ENCODE measurements around the gene ACAP2. TPM values are rescaled to one million over a fixed set of nuclear protein-coding genes. Genes with fewer than 3 reads are reported as not detected.

Gene ACAP2
- total RNA-seq, 1 donor from 2014 or later: 14.3 TPM

- H3K27me3 ChIP-seq (ENCODE audit: low read depth): no peaks in the 10 kb centered on the region
Observed at GRCh38 chr3:195260280-195260905, 182.4 kb downstream of the ACAP2 start.

GRCh38 chr3:195259475-195260279 lies 183.1 kb downstream of the ACAP2 start:
- peak; percentile 91 for DNase-seq

More at GRCh38 chr3:195260280-195260905, 182.4 kb downstream of the ACAP2 start:
- Histone ChIP-seq H3K9me3 (replicated peaks) (no peaks in the 10 kb centered on the region), H3K4me1 (peaks cover 32% of the 10 kb centered on the region), H3K36me3 (no peaks in the 10 kb centered on the region), H3K27ac (replicated peaks) (peak overlapping the region; percentile 94), H3K4me3 (peak overlapping the region; percentile 79)
- intact Hi-C loops (cut with micrococcal nuclease): no loop called here
- TF ChIP-seq CTCF (IDR thresholded peaks at IDR 0.05; ENCODE audit: borderline replicate concordance): peak; percentile 30
- DNase-seq: no peak

GRCh38 chr3:195259154-195259474 lies 183.7 kb downstream of the ACAP2 start:
- DNase-seq: no peak

More at GRCh38 chr3:195259475-195260279, 183.1 kb downstream of the ACAP2 start:
- TF ChIP-seq CTCF (IDR thresholded peaks at IDR 0.05; ENCODE audit: borderline replicate concordance): peak; percentile 88
- Histone ChIP-seq H3K27ac (replicated peaks) (peak overlapping the region; percentile 94), H3K36me3 (no peaks in the 10 kb centered on the region), H3K4me1 (peaks cover 32% of the 10 kb centered on the region), H3K9me3 (replicated peaks) (no peaks in the 10 kb centered on the region), H3K27me3 (ENCODE audit: low read depth) (no peaks in the 10 kb centered on the region), H3K4me3 (peak overlapping the region; percentile 79)
- intact Hi-C loops (cut with micrococcal nuclease): loop anchor here (5.0 to 10.0 kb wide), 2 partner anchors 145 to 577 kb away; no protein-coding TSS in a partner anchor

GRCh38 chr3:195258449-195259153 lies 184.2 kb downstream of the ACAP2 start:
- H3K9me3 ChIP-seq (replicated peaks): no peaks in the 10 kb centered on the region
- no peaks in the 10 kb centered on the region for H3K36me3 ChIP-seq
- H3K27ac ChIP-seq (replicated peaks): peak overlapping the region; percentile 94
- H3K4me1 ChIP-seq: peaks cover 40% of the 10 kb centered on the region
- intact Hi-C loops (cut with micrococcal nuclease): loop anchor here (5.0 to 10.0 kb wide), 2 partner anchors 144 to 576 kb away; no protein-coding TSS in a partner anchor
- no peak for DNase-seq
- no peak for TF ChIP-seq CTCF (IDR thresholded peaks at IDR 0.05; ENCODE audit: borderline replicate concordance)
- H3K27me3 ChIP-seq (ENCODE audit: low read depth): no peaks in the 10 kb centered on the region
- peak overlapping the region; percentile 79 for H3K4me3 ChIP-seq

More at GRCh38 chr3:195259154-195259474, 183.7 kb downstream of the ACAP2 start:
- peak overlapping the region; percentile 79 for H3K4me3 ChIP-seq
- no peak for TF ChIP-seq CTCF (IDR thresholded peaks at IDR 0.05; ENCODE audit: borderline replicate concordance)
- H3K36me3 ChIP-seq: no peaks in the 10 kb centered on the region
- H3K27ac ChIP-seq (replicated peaks): peak overlapping the region; percentile 94
- H3K9me3 ChIP-seq (replicated peaks): no peaks in the 10 kb centered on the region
- intact Hi-C loops (cut with micrococcal nuclease): loop anchor here (5.0 to 10.0 kb wide), 2 partner anchors 144 to 577 kb away; no protein-coding TSS in a partner anchor
- peaks cover 35% of the 10 kb centered on the region for H3K4me1 ChIP-seq
- H3K27me3 ChIP-seq (ENCODE audit: low read depth): no peaks in the 10 kb centered on the region
